ENCODE results near the gene RSAD1. TPM values are rescaled to one million over a fixed set of nuclear protein-coding genes. Genes with fewer than 3 reads are reported as not detected.

The RSAD1 gene
- total RNA-seq, 1 donor from 2014 or later = 53.4 TPM

GRCh38 chr17:50480142-50480764, 1.6 kb downstream of the RSAD1 start:
- Mint-ChIP-seq H3K27me3 (ENCODE audit: insufficient read depth) (peaks cover 6% of the 10 kb centered on the region), H3K9me3 (no peaks in the 10 kb centered on the region), H3K27ac (no peak overlapping the region), H3K4me1 (ENCODE audit: low read depth) (peaks cover 27% of the 10 kb centered on the region), H3K36me3 (ENCODE audit: low read depth) (peaks cover 19% of the 10 kb centered on the region), H3K4me3 (peak overlapping the region; percentile 91)
- no peak for DNase-seq (ENCODE audit: low spot score)
- intact Hi-C loops (cut with micrococcal nuclease) = loop anchor here (5.0 kb wide), 1 partner anchor 217 kb away; no protein-coding TSS in a partner anchor

- no peak for DNase-seq (ENCODE audit: low spot score)
- H3K27ac Mint-ChIP-seq = no peak overlapping the region
- H3K4me1 Mint-ChIP-seq (ENCODE audit: low read depth) = peaks cover 27% of the 10 kb centered on the region
- intact Hi-C loops (cut with micrococcal nuclease) = loop anchor here (5.0 kb wide), 1 partner anchor 216 kb away; no protein-coding TSS in a partner anchor
- H3K9me3 Mint-ChIP-seq = no peaks in the 10 kb centered on the region
- H3K27me3 Mint-ChIP-seq (ENCODE audit: insufficient read depth) = peaks cover 4% of the 10 kb centered on the region
- H3K4me3 Mint-ChIP-seq = peak overlapping the region; percentile 37
- peaks cover 26% of the 10 kb centered on the region for H3K36me3 Mint-ChIP-seq (ENCODE audit: low read depth)
Observed at GRCh38 chr17:50480854-50481490, 2.3 kb downstream of the RSAD1 start.

GRCh38 chr17:50481648-50482047, 3.0 kb downstream of the RSAD1 start:
- Mint-ChIP-seq H3K36me3 (ENCODE audit: low read depth) (peaks cover 26% of the 10 kb centered on the region), H3K4me1 (ENCODE audit: low read depth) (peaks cover 27% of the 10 kb centered on the region), H3K4me3 (no peak overlapping the region), H3K27ac (no peak overlapping the region), H3K27me3 (ENCODE audit: insufficient read depth) (no peaks in the 10 kb centered on the region), H3K9me3 (no peaks in the 10 kb centered on the region)
- DNase-seq (ENCODE audit: low spot score) = no peak
- intact Hi-C loops (cut with micrococcal nuclease) = loop anchor here (1.0 to 5.0 kb wide), 5 partner anchors 20 to 216 kb away; partner anchors contain the start of gene CACNA1G

- Mint-ChIP-seq H3K4me3 (no peak overlapping the region), H3K9me3 (no peaks in the 10 kb centered on the region), H3K27me3 (ENCODE audit: insufficient read depth) (no peaks in the 10 kb centered on the region), H3K27ac (no peak overlapping the region), H3K36me3 (ENCODE audit: low read depth) (peaks cover 26% of the 10 kb centered on the region), H3K4me1 (ENCODE audit: low read depth) (peaks cover 27% of the 10 kb centered on the region)
- intact Hi-C loops (cut with micrococcal nuclease) = loop anchor here (1.0 to 5.0 kb wide), 5 partner anchors 19 to 215 kb away; partner anchors contain the start of gene CACNA1G
- no peak for DNase-seq (ENCODE audit: low spot score)
Observed at GRCh38 chr17:50482110-50482509, 3.5 kb downstream of the RSAD1 start.

- Mint-ChIP-seq H3K27ac (no peak overlapping the region), H3K9me3 (no peaks in the 10 kb centered on the region), H3K4me1 (ENCODE audit: low read depth) (peaks cover 27% of the 10 kb centered on the region), H3K4me3 (no peak overlapping the region), H3K36me3 (ENCODE audit: low read depth) (peaks cover 27% of the 10 kb centered on the region), H3K27me3 (ENCODE audit: insufficient read depth) (no peaks in the 10 kb centered on the region)
- intact Hi-C loops (cut with micrococcal nuclease) = loop anchor here (1.0 to 5.0 kb wide), 5 partner anchors 19 to 215 kb away; partner anchors contain the start of gene CACNA1G
- peak; percentile 67 for DNase-seq (ENCODE audit: low spot score)
Observed at GRCh38 chr17:50482516-50482915, 3.9 kb downstream of the RSAD1 start.

- H3K27ac Mint-ChIP-seq = no peak overlapping the region
- peaks cover 23% of the 10 kb centered on the region for H3K4me1 Mint-ChIP-seq (ENCODE audit: low read depth)
- no peak overlapping the region for H3K4me3 Mint-ChIP-seq
- no peaks in the 10 kb centered on the region for H3K9me3 Mint-ChIP-seq
- intact Hi-C loops (cut with micrococcal nuclease) = loop anchor here (5.0 kb wide), 1 partner anchor 214 kb away; no protein-coding TSS in a partner anchor
- peaks cover 27% of the 10 kb centered on the region for H3K36me3 Mint-ChIP-seq (ENCODE audit: low read depth)
- H3K27me3 Mint-ChIP-seq (ENCODE audit: insufficient read depth) = no peaks in the 10 kb centered on the region
- no peak for DNase-seq (ENCODE audit: low spot score)
Observed at GRCh38 chr17:50483266-50483665, 4.6 kb downstream of the RSAD1 start.

GRCh38 chr17:50484386-50485155, 5.9 kb downstream of the RSAD1 start:
- DNase-seq (ENCODE audit: low spot score) = no peak
- intact Hi-C loops (cut with micrococcal nuclease) = loop anchor here (5.0 kb wide), 1 partner anchor 213 kb away; no protein-coding TSS in a partner anchor
- H3K4me1 Mint-ChIP-seq (ENCODE audit: low read depth) = peaks cover 15% of the 10 kb centered on the region
- no peak overlapping the region for H3K4me3 Mint-ChIP-seq
- peaks cover 27% of the 10 kb centered on the region for H3K36me3 Mint-ChIP-seq (ENCODE audit: low read depth)
- H3K27ac Mint-ChIP-seq = no peak overlapping the region
- no peaks in the 10 kb centered on the region for H3K27me3 Mint-ChIP-seq (ENCODE audit: insufficient read depth)
- no peaks in the 10 kb centered on the region for H3K9me3 Mint-ChIP-seq

GRCh38 chr17:50487213-50488096, 8.8 kb downstream of the RSAD1 start:
- Mint-ChIP-seq H3K4me3 (no peak overlapping the region), H3K36me3 (ENCODE audit: low read depth) (peaks cover 21% of the 10 kb centered on the region), H3K4me1 (ENCODE audit: low read depth) (peaks cover 5% of the 10 kb centered on the region)

GRCh38 chr17:50488880-50489279, 10.2 kb downstream of the RSAD1 start:
- intact Hi-C loops (cut with micrococcal nuclease) = no loop called here
- peaks cover 13% of the 10 kb centered on the region for H3K36me3 Mint-ChIP-seq (ENCODE audit: low read depth)
- no peak overlapping the region for H3K4me3 Mint-ChIP-seq
- no peaks in the 10 kb centered on the region for H3K9me3 Mint-ChIP-seq
- DNase-seq (ENCODE audit: low spot score) = no peak
- no peak overlapping the region for H3K27ac Mint-ChIP-seq
- H3K4me1 Mint-ChIP-seq (ENCODE audit: low read depth) = no peaks in the 10 kb centered on the region
- H3K27me3 Mint-ChIP-seq (ENCODE audit: insufficient read depth) = no peaks in the 10 kb centered on the region

More at GRCh38 chr17:50487213-50488096, 8.8 kb downstream of the RSAD1 start:
- Mint-ChIP-seq H3K27me3 (ENCODE audit: insufficient read depth) (no peaks in the 10 kb centered on the region), H3K27ac (no peak overlapping the region), H3K9me3 (no peaks in the 10 kb centered on the region)
- intact Hi-C loops (cut with micrococcal nuclease) = no loop called here
- DNase-seq (ENCODE audit: low spot score) = no peak

GRCh38 chr17:50491505-50491904, 12.8 kb downstream of the RSAD1 start:
- DNase-seq (ENCODE audit: low spot score) = no peak
- Mint-ChIP-seq H3K4me3 (no peak overlapping the region), H3K4me1 (ENCODE audit: low read depth) (no peaks in the 10 kb centered on the region), H3K27ac (no peak overlapping the region), H3K27me3 (ENCODE audit: insufficient read depth) (peaks cover 2% of the 10 kb centered on the region), H3K36me3 (ENCODE audit: low read depth) (peaks cover 1% of the 10 kb centered on the region), H3K9me3 (no peaks in the 10 kb centered on the region)
- intact Hi-C loops (cut with micrococcal nuclease) = no loop called here

- no peaks in the 10 kb centered on the region for H3K4me1 Mint-ChIP-seq (ENCODE audit: low read depth)
- no peak for DNase-seq (ENCODE audit: low spot score)
- no peaks in the 10 kb centered on the region for H3K9me3 Mint-ChIP-seq
- peaks cover 2% of the 10 kb centered on the region for H3K27me3 Mint-ChIP-seq (ENCODE audit: insufficient read depth)
- no peak overlapping the region for H3K4me3 Mint-ChIP-seq
- H3K27ac Mint-ChIP-seq = no peak overlapping the region
- intact Hi-C loops (cut with micrococcal nuclease) = no loop called here
- peaks cover 1% of the 10 kb centered on the region for H3K36me3 Mint-ChIP-seq (ENCODE audit: low read depth)
Observed at GRCh38 chr17:50492214-50492613, 13.6 kb downstream of the RSAD1 start.

GRCh38 chr17:50493744-50494143, 15.1 kb downstream of the RSAD1 start:
- H3K9me3 Mint-ChIP-seq = no peaks in the 10 kb centered on the region
- intact Hi-C loops (cut with micrococcal nuclease) = no loop called here
- H3K27me3 Mint-ChIP-seq (ENCODE audit: insufficient read depth) = peaks cover 2% of the 10 kb centered on the region
- no peaks in the 10 kb centered on the region for H3K36me3 Mint-ChIP-seq (ENCODE audit: low read depth)
- no peak overlapping the region for H3K4me3 Mint-ChIP-seq
- no peak for DNase-seq (ENCODE audit: low spot score)
- no peaks in the 10 kb centered on the region for H3K4me1 Mint-ChIP-seq (ENCODE audit: low read depth)
- H3K27ac Mint-ChIP-seq = no peak overlapping the region
